HG03442 (cell line): ENCODE data around the gene MIDN.
"Not testable (repeated sequence)": the region's sequence is repeated elsewhere in the genome, so short reads cannot be mapped to it uniquely, and the experiment has no call there.

Experiments used
- ATAC-seq: cut with Tn5 transposase; IDR thresholded peaks from one replicate; pipeline ENCODE4 v1.9.1; 2021; ENCODE audit warnings: mild to moderate bottlenecking, moderate library complexity; ENCODE audit not compliant: unreplicated experiment

Gene MIDN

GRCh38 chr19:1248139-1248785, at the start of gene MIDN:
MIDN (plus strand) TSS chr19:1248583; CDS start chr19:1250297, 1,714 bp downstream.
- ATAC-seq: peak; percentile 11

- ATAC-seq: no peak
Measured at GRCh38 chr19:1199531-1199930, 48.9 kb upstream of the MIDN start.

GRCh38 chr19:1200614-1201013, 47.8 kb upstream of the MIDN start:
- not testable (repeated sequence) for ATAC-seq

GRCh38 chr19:1205114-1206099, 43.0 kb upstream of the MIDN start, which contains the start of gene STK11:
STK11 (plus strand) TSS chr19:1205778; CDS start chr19:1206914, 1,136 bp downstream.
- peak; percentile 78 for ATAC-seq

- no peak for ATAC-seq
Measured at GRCh38 chr19:1206150-1206863, 42.1 kb upstream of the MIDN start.

GRCh38 chr19:1206864-1207450, 41.4 kb upstream of the MIDN start:
- ATAC-seq: no peak

- ATAC-seq: not testable (repeated sequence)
Measured at GRCh38 chr19:1208830-1209229, 39.6 kb upstream of the MIDN start.

GRCh38 chr19:1210227-1210538, 38.2 kb upstream of the MIDN start:
- ATAC-seq: no peak

- ATAC-seq: no peak
Measured at GRCh38 chr19:1211494-1212234, 36.7 kb upstream of the MIDN start.

GRCh38 chr19:1213391-1214286, 34.7 kb upstream of the MIDN start:
- no peak for ATAC-seq

GRCh38 chr19:1214299-1214861, 34.0 kb upstream of the MIDN start:
- no peak for ATAC-seq

- no peak for ATAC-seq
Measured at GRCh38 chr19:1214862-1215731, 33.3 kb upstream of the MIDN start.

GRCh38 chr19:1216756-1217155, 31.6 kb upstream of the MIDN start:
- no peak for ATAC-seq

- ATAC-seq: no peak
Measured at GRCh38 chr19:1217366-1217765, 31.0 kb upstream of the MIDN start.

GRCh38 chr19:1218751-1219567, 29.4 kb upstream of the MIDN start:
- ATAC-seq: no peak

GRCh38 chr19:1219786-1220476, 28.5 kb upstream of the MIDN start:
- no peak for ATAC-seq
